VCaP (cell line): ENCODE measurements around the gene CCDC86.

Experiments used
- H3K27ac ChIP-seq: fragments of 450-650 bp; 2 replicates; pipeline ENCODE4 v1.5.1; 2017
- CTCF ChIP-seq: fragments of 450-650 bp; conservative IDR thresholded peaks from 2 replicates; pipeline ENCODE4 v1.5.1; 2017; ENCODE audit warnings: mild to moderate bottlenecking, moderate library complexity

CCDC86 gene

GRCh38 chr11:60869451-60869825 lies 27.5 kb downstream of the CCDC86 start:
- TF ChIP-seq CTCF = no peak
- no peak overlapping the region for H3K27ac ChIP-seq

GRCh38 chr11:60870276-60870675 lies 28.4 kb downstream of the CCDC86 start:
- H3K27ac ChIP-seq = no peak overlapping the region
- no peak for TF ChIP-seq CTCF

- no peak overlapping the region for H3K27ac ChIP-seq
Measured at GRCh38 chr11:60870733-60871377, 28.9 kb downstream of the CCDC86 start.

GRCh38 chr11:60871378-60872061 lies 29.6 kb downstream of the CCDC86 start:
- TF ChIP-seq CTCF = no peak
- H3K27ac ChIP-seq = no peak overlapping the region

More at GRCh38 chr11:60870733-60871377, 28.9 kb downstream of the CCDC86 start:
- TF ChIP-seq CTCF = no peak

- TF ChIP-seq CTCF = no peak
Measured at GRCh38 chr11:60872124-60872960, 30.4 kb downstream of the CCDC86 start.

GRCh38 chr11:60872961-60873524 lies 31.1 kb downstream of the CCDC86 start:
- H3K27ac ChIP-seq = no peak overlapping the region

More at GRCh38 chr11:60872124-60872960, 30.4 kb downstream of the CCDC86 start:
- no peak overlapping the region for H3K27ac ChIP-seq

More at GRCh38 chr11:60872961-60873524, 31.1 kb downstream of the CCDC86 start:
- TF ChIP-seq CTCF = no peak
